HG02763 (cell line): ENCODE data around the gene C13orf46.
"Not testable (repeated sequence)": the region's sequence is repeated elsewhere in the genome, so short reads cannot be mapped to it uniquely, and the experiment has no call there.

Experiments
- ATAC-seq: cut with Tn5 transposase; IDR thresholded peaks from one replicate; pipeline ENCODE4 v1.9.1; 2021; ENCODE audit warnings: mild to moderate bottlenecking, moderate library complexity; ENCODE audit not compliant: unreplicated experiment

Gene C13orf46

DNA sequence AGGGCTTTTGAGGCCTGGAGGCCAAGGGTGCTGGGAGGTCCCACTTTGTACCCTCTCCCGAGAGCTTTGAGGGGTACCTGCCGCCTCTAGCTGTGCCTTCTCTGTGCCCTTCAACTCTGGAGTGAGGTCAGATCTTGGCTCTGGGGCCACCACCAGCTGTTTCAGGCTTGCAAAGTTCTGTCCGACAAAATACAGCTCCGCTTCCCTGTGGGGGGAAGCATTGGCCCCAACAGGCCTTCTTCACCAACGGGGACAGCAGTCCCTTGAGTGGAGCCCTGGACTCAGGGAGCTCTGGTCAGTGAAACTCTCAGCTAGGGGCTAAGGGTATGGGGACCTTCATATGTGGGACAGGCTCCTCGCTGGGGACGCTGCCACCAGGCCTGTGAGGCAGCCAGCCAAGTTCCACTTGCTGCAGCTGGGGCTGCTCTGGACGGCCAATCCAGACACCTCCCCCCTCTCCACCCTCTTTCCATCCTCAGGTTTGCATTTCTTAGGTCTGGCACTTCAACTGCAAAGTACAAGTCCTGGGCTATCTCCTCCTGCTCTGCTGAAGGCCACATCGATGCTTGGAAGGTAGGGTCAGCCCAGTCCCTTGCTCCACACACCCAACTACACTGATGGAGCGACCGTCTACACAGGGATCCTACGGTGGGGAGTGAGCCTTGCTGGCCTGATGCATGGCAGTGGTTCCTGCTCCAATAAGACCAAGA lies 46.8 kb downstream of the C13orf46 start:
- ATAC-seq, result no peak

DNA sequence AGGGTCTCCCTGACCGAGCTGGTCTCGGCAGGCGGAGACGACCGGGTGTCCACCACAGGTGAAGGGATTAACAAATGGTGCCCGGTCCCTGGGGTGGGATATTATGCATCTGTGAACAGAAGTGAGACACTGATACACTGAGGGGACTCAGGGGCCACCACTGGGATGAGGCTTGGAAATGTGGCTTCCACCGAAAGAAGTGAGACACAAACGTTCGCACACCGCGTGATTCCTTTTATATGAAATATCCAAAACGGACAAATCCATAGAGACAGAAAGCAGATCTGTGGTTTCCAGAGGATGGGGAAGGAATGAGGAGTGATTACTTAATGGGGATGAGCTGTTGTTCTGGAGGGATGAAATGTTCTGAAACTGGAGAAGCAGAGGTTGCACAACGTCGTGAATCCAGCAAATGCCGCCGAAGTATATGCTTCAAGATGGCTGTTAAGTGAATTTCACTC lies 47.5 kb downstream of the C13orf46 start:
- ATAC-seq, result no peak

DNA sequence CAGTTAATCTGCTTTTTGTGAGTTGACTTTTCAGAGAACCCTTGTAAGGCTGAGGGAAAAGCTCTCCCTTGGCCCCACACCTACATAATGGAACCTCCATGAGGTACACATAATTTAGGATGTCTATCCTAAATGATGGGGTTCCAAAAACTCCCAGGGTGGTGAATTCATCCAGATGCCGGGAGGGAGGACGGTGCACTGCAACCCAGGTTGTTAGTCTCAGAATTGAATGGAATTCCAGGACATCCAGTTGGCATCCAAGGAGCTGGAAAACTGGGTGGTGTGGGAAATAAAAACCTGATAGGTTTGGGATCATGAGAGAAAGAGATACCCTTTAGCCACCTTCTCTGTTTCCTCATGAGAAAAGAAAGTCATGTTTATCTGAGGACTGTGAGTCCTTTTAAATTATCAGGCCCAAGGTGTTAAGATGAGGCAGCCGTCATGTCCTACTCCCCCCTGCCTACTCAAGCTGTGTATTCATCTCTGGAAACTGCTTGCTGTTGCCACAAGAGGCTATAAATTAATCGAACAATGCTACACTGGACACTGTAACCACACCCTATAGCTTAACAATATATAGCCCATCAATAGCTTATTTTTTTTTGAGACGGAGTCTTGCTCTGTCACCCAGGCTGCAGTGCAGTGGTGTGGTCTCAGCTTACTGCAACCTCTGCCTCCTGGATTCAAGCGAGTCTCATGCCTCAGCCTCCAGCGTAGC lies 49.5 kb downstream of the C13orf46 start:
- ATAC-seq, result no peak

DNA sequence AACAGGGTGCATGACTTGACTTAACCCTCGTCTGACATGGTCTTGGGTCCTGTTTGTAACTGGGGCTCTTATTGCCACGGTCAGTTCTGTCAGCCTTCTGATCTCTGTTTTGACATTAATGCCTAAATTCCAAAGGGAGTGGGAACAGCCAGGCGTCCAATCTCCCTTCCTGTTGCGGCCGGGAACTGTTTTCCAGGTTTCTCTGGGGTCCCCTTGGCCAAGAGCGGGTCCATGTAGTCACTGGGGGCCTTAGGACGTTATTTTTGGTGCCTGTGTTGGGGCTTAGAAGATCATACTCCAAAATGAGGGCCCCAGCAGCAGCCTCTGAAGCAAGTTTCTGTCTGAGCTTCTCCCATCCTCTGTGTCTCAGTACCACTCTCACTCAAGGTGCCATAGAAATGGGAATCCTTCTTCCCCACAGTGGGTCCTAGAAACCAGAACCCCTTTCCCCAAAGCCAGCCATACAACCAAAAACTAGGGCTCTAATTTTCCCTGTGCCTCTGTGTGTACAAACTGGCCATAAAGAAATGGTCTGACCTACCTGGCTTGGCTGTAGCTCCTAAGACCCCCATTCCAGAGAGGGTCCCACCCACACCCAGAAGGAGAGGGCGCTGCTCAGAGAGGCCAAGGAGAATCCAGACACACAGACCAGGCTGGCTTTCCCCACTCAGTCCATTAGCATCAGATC lies 50.4 kb downstream of the C13orf46 start:
- no peak for ATAC-seq

DNA sequence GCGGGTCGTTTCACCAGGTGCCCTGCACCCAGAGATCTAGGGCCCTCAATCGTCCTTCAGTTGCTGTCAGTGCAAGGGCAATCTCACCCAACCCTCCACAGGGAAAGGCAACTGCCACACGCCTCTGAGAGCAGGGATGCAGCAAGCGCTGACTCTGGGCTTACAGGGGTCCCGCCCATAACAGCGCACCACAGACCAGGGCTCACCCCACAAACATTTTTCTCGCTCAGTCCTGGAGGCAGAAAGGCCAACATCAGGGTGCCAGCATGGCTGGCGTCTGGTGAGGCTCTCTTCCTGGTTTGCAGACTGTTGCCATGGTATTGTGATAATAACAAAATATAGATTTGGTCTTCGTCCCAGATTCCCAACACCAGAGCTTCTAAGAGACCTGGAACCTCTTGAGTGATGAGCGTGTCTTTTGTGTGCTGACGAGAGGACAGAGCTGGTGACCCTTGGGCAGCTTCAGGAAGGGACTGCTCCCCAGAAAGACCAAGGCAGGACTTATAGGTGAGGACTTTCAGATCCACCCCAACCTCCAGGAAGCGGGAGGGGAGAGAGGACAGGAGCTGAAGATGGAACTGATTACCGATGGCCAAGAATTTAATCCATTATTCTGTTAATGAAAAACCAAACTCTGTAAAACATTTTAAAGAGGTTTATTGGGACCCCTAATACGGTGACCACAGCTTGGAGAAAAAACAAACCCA lies 51.3 kb downstream of the C13orf46 start:
- ATAC-seq, result no peak

DNA sequence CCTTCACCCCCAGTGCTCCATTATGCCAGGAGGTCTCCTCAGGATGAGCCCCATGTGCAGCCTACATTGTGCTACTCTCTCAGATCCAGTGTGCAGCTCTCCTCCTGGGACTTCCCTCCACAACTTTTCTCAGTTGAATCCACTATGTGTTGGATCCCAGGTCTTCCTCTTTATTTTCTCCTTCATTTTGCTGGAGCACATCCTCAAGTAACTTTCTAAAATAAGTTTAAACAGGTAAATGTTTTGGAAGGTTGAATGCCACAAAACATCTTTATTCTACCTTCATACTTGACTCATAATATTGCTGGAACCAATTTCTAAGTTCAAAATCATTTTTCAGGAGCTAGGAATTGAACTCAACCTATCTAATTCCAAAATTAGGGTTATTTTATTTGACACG lies 52.1 kb downstream of the C13orf46 start:
- ATAC-seq, result no peak

DNA sequence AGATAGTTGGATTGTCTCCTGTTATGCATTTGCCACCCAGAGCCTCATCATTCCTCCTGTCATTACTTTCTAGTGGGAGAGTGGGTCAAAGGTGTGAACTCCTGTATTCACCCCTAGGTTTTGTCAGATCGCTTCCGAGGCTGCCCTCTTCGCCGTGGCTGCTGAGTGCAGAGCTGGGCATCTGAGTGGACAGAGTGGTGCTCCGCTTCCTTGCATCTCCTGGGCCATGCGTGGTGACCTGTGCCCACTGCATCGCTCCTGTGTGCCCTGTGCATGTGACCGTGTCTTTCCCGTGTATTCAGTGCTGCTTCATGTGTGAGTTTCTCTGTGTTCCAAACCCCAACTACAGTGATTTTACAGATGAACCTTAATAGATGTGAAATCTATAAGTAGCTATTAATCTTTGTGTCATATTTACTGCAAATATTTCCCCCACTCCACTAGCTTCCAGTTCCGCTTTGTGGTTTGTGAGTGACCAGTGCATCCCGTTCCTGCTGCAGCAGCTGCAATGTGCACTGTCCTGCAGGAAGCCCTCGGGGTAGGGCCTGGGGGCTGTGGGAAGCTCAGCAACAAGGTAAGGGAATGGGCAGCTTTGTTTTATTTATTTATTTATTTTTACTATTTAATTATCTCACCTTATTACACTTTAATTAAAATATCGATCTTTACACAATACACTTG lies 53.1 kb downstream of the C13orf46 start:
- ATAC-seq, result no peak

DNA sequence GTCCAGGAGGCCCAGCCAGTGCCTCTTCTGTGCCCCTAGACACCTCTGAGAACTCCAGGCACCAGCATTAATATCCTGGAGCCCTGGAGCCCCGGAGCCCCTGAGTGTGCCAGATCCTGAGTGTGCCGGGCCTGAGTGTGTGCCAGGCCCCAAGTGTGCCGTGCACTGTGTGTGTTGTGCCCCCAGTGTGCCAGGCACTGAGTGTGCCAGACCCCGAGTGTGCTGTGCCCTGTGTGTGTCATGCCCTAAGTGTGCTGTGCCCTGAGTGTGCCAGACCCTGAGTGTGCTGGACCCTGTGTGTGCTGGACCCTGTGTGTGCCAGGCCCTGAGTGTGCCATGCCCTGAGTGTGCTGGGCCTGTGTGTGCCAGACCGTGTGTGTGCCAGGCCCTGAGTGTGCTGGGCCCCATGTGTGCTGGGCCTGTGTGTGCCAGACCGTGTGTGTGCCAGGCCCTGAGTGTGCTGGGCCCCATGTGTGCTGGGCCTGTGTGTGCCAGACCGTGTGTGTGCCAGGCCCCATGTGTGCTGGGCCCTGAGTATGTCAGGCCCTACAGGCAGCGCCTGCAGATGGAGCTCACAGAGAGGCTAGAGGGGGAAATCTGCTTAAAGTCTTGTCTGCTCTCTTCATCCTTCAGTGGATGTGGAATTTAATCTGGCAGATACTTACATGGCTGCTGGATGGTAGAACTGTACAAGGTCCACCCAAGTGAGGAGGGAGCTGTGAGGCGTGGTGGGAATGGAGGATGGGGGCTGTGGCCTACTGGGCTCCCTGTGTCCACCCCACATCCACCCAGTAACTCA lies 53.9 kb downstream of the C13orf46 start:
- no peak for ATAC-seq

DNA sequence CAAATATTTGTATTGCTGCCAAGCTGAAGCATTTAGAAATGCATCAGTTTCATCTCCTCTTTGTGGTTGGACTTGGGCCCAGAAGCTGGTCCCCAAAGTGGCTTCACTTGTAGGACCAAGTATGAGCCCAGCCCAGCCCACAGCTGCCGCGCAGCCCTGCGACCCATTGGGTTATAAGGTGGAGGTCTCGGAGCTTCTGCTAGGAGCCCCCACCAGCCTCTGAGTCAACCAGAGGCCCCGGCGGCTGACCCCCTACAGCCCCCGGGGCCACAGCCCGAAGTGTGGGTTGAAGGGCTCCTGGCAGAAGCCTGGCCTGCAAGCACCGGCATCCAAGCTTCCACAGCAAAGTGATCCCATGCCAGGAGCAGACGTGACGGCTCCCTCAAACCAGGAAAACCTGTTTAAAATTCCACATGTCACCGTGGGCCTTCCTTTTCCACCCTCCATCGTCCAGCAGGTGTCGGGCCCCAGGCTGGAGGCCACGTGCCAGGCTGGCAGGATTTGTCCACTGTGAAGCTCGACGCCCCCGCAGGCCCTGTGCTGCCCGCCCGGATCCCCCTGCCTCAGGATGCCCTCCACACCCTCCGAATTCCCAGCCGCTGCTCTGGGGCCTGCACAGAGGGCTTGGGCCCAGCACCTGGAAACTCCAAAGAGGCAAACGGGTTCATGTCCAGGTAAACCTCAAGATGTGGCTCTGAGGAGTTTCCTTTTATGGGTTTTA lies 54.7 kb downstream of the C13orf46 start:
- ATAC-seq, result no peak

DNA sequence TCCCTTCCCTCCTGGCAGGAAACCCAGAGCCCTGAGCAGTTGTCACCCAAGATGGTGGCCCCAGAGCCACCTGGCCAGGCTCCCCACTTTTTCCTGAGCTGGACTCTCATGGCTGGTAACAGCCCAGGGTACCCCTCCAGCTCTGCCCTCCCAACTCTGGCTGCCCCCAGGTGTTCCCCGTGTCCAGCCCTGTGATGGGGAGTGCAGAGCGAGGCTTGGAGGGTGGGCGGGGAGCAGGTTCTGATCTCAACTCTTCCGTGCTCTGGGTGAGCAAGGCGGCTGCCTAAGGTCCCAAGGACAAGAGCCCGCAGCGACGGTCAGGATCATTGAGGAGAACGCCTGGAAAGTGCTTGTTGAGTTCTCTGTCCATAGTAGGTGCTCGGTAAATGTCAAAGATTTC lies 55.3 kb downstream of the C13orf46 start:
- ATAC-seq, result no peak

DNA sequence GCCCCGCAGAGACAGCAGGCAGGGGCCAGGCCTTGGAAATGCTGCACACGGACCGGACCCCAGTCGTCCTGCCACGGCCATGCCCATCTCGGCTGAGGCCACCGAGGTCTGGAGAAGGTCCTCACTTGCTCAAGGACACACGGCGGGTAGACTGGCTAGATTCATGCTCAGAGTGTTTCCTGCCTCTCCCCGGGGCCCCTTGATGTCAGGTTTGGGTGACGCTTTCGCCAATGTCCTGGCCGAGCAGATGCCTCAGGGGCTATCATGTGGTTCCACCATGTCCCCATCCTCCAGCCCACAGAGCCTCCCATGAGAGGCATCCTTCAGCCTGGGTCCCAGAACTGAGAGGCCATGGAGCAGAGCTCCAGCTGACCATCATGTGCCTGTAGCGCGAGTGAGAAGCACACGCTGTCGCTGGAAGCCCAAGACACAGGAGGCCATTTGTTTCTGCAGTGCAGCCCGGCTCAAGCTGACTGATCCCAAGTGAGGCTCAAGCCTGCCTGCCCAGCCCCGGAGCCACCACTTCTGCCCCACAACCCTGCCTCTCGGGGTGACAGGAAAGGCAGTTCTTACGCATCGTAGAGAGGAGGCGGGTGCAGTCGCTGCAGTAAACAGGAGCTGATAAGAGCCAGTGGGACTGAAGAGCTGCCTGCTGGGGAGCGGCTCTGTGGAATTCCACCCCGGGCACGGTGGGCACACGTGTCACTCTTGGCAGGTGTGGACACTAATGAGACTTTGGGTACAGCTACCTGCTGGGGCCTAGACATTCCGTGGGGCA lies 56.1 kb downstream of the C13orf46 start:
- ATAC-seq, result no peak

DNA sequence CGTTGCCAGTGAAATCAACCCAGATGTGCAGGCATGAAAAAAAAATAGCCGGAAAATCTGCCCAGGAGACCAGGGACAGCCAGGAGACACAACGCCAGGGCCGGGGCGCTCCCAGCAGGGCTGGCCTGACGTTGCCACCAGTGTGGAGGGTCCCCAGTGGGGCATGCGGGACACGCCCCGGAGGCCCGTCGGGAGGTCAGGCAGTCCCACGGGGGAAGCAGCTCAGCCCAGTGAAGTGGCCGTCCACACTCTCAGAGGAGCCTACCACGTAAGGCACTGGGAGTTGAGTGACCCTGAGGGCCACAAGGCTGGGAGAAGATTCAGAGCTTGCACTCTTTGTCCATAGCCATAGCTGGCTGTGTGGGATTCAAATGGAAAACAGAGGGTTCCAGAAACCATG lies 56.8 kb downstream of the C13orf46 start:
- ATAC-seq, result no peak

DNA sequence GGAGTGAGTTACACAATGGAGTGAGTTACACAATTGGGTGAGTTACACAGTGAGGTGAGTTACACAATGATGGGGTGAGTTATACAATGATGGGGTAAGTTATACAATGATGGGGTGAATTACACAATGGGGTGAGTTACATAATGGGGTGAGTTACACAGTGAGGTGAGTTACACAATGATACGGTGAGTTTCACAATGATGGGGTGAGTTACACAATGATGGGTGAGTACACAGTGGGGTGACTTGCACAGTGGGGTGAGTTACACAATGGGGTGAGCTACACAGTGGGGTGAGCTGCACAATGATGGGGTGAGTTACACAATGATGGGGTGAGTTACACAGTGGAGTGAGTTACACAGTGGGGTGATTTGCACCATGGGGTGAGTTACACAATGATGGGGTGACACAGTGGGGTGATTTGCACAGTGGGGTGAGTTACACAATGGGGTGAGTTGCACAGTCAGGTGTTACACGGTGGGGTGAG lies 57.5 kb downstream of the C13orf46 start:
- no peak for ATAC-seq

DNA sequence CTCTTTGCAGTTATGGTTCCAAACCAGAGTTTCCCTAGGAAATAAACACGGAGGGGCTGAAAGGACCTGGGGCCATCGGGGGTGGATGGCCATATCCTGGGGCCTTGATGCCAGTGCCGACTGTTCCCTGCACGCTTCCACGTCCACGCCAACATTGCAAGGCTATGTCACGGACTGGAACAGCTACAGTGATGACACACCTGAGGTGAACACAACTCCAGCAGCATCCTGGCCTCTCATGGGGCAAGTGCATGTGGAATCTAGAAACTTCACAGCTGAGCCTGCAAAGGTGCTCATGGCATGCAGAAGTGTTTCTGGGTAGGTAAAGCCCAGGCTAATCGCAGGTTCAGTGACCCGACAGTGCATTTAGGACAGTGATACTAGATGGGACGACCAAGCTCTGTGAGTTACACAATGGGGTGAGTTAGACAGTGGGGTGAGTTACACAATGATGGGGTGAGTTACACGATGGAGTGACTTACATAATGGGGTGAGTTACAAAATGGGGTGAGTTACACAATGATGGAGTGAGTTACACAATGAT lies 58.0 kb downstream of the C13orf46 start:
- ATAC-seq, result no peak

DNA sequence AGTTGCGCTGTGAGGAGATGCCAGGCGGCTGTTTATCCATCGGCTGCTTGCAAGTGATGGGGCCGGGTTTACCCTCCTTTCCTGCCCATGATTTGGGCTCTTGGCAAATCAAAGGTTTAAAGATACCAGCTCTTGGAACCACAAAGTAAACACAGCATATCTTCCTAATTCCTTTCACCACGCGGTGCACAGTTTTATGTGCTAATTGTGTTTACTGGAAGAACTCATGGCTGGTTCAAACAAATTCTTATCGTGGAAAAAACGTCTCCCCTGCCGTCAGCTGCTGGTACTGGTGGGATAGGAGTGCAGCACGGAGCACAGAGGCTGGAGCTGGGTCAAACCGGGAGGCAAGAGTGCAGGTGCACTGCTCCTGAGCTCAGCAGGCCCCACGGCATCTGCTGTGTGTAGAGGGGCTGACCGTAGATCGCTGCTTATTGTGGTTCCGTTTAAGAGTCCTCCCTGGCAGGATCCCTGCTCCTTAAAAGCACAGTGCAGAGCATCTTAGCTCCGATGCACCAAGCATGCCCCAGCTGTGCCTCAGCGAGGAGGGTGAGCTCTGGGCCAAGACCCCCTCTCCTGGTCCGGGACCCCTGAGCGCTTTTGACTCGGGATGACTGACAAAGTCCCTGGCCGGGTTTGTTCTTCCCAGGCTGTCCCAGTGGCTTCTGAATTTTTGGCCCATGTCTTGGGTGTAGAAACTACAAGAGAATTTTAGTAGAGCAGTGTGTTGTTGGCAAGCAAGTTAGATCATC lies 58.7 kb downstream of the C13orf46 start:
- no peak for ATAC-seq

DNA sequence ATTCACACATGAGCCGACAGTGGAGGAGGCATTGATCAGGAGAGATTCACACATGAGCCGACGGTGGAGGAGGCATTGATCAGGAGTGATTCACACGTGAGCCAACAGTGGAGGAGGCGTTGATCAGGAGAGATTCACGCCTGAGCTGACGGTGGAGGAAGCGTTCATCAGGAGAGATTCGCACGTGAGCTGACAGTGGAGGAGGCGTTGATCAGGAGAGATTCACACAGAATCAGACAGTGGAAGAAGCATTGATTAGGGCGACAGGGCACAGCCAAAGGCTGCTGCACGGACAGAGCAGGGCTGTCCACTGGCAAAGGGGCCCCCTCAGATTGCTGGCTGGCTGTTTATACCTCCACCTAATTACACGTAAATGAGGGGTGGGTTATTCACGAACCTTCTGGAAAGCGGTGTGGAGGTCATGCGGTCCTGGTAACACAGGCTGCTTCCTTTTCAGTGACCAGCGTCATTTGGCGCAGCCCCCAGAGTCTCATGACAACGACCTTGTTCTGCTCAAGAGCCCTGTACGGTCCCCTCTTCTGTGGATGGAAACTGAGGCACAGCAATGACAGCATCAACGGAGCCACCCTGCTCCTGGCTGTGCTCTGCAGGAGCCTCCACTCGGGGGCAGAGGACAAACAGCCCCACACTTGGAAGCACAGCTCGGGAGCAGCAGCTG lies 59.4 kb downstream of the C13orf46 start:
- ATAC-seq, result no peak

DNA sequence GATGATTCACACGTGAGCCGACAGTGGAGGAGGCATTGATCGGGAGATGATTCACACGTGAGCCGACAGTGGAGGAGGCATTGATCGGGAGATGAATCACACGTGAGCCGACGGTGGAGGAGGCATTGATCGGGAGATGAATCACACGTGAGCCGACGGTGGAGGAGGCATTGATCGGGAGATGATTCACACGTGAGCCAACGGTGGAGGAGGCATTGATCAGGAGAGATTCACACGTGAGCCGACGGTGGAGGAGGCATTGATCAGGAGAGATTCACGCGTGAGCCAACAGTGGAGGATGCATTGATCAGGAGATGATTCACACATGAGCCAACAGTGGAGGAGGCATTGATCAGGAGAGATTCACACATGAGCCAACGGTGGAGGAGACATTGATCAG lies 60.0 kb downstream of the C13orf46 start:
- ATAC-seq, result not testable (repeated sequence)
